H9 (cell line): ENCODE results near the gene FMNL3. TPM values are rescaled to one million over a fixed set of nuclear protein-coding genes. Genes with fewer than 3 reads are reported as not detected.
A peak's percentile ranks its signal among the peaks of the same experiment; 100 is the strongest.

Source experiments
- DNase-seq: peaks from one replicate; pipeline ENCODE4 v3.0.0-alpha.2; 2017
- H2AFZ ChIP-seq: one replicate; pipeline ENCODE4 v1.6.1; 2013; ENCODE audit warnings: mild to moderate bottlenecking, low read length, control low read depth, moderate library complexity
- H2AK5ac ChIP-seq: 2 replicates; pipeline ENCODE4 v1.6.1; 2013; ENCODE audit warnings: low read length, control low read depth, mixed read lengths; ENCODE audit not compliant: insufficient read length
- H2BK120ac ChIP-seq: one replicate; pipeline ENCODE4 v1.6.1; 2013; ENCODE audit warnings: low read depth, mild to moderate bottlenecking, low read length, control low read depth, inconsistent platforms; ENCODE audit not compliant: poor library complexity, severe bottlenecking
- H2BK12ac ChIP-seq: 2 replicates; pipeline ENCODE4 v1.6.1; 2013; ENCODE audit warnings: low read length, control low read depth, mixed read lengths, low read depth; ENCODE audit not compliant: insufficient read length
- H2BK15ac ChIP-seq: 2 replicates; pipeline ENCODE4 v1.6.1; 2013; ENCODE audit warnings: low read depth, low read length, control low read depth
- H2BK20ac ChIP-seq: one replicate; pipeline ENCODE4 v1.6.1; 2013; ENCODE audit warnings: low read depth, mild to moderate bottlenecking, low read length, control low read depth, inconsistent platforms; ENCODE audit not compliant: poor library complexity, severe bottlenecking
- H2BK5ac ChIP-seq: 2 replicates; pipeline ENCODE4 v1.6.1; 2013; ENCODE audit warnings: low read length, control low read depth, mixed read lengths; ENCODE audit not compliant: insufficient read length
- H3K14ac ChIP-seq: 2 replicates; pipeline ENCODE4 v1.6.1; 2013; ENCODE audit warnings: low read length, control low read depth; ENCODE audit not compliant: insufficient read depth
- H3K18ac ChIP-seq: 2 replicates; pipeline ENCODE4 v1.6.1; 2013; ENCODE audit warnings: low read depth, mild to moderate bottlenecking, mixed read lengths, low read length, control low read depth; ENCODE audit not compliant: insufficient read length
- H3K23ac ChIP-seq: 2 replicates; pipeline ENCODE4 v1.6.1; 2013; ENCODE audit warnings: low read length, control low read depth, mixed read lengths, low read depth; ENCODE audit not compliant: insufficient read length
- H3K23me2 ChIP-seq: 2 replicates; pipeline ENCODE4 v1.6.1; 2013; ENCODE audit warnings: low read depth, mild to moderate bottlenecking, mixed read lengths, low read length, control low read depth; ENCODE audit not compliant: insufficient read length, poor library complexity, severe bottlenecking
- H3K27ac ChIP-seq: 2 replicates; pipeline ENCODE4 v1.5.1; 2013; ENCODE audit warnings: low read length, control low read depth, mixed read lengths, low read depth; ENCODE audit not compliant: insufficient read length
- H3K27me3 ChIP-seq: 2 replicates; pipeline ENCODE4 v1.6.1; 2013; ENCODE audit warnings: low read length, control low read depth, inconsistent platforms; ENCODE audit not compliant: insufficient read depth
- H3K4ac ChIP-seq: 2 replicates; pipeline ENCODE4 v1.6.1; 2013; ENCODE audit warnings: low read depth, mild to moderate bottlenecking, control low read depth, inconsistent platforms, low read length, moderate library complexity
- H3K4me1 ChIP-seq: 2 replicates; pipeline ENCODE4 v1.6.1; 2013; ENCODE audit warnings: low read length, control low read depth, inconsistent platforms; ENCODE audit not compliant: insufficient read depth
- H3K4me2 ChIP-seq: 2 replicates; pipeline ENCODE4 v1.6.1; 2013; ENCODE audit warnings: low read length, control low read depth, mixed read lengths; ENCODE audit not compliant: insufficient read length, insufficient read depth
- H3K56ac ChIP-seq: 2 replicates; pipeline ENCODE4 v1.6.1; 2013; ENCODE audit warnings: low read depth, mild to moderate bottlenecking, mixed read lengths, low read length, control low read depth; ENCODE audit not compliant: insufficient read length
- H3K79me1 ChIP-seq: 2 replicates; pipeline ENCODE4 v1.6.1; 2013; ENCODE audit warnings: low read depth, mild to moderate bottlenecking, moderate library complexity, low read length, control low read depth, inconsistent platforms; ENCODE audit not compliant: insufficient read depth, poor library complexity, severe bottlenecking
- H3K79me2 ChIP-seq: 2 replicates; pipeline ENCODE4 v1.6.1; 2013; ENCODE audit warnings: low read length, control low read depth, inconsistent platforms; ENCODE audit not compliant: insufficient read depth
- H3K9ac ChIP-seq: 2 replicates; pipeline ENCODE4 v1.6.1; 2013; ENCODE audit warnings: low read length, control low read depth, mixed read lengths; ENCODE audit not compliant: insufficient read length; ENCODE audit errors: extremely low read depth
- H3K9me3 ChIP-seq: one replicate; pipeline ENCODE4 v1.6.1; 2013; ENCODE audit warnings: low read depth, low read length, inconsistent platforms; ENCODE audit not compliant: control insufficient read depth
- H3T11ph ChIP-seq: one replicate; pipeline ENCODE4 v1.6.1; 2013; ENCODE audit warnings: mild to moderate bottlenecking, low read length, control low read depth, inconsistent platforms
- H4K20me1 ChIP-seq: one replicate; pipeline ENCODE4 v1.6.1; 2013; ENCODE audit not compliant: control insufficient read depth, insufficient read length, insufficient read depth
- H4K5ac ChIP-seq: 2 replicates; pipeline ENCODE4 v1.6.1; 2013; ENCODE audit warnings: low read depth, mild to moderate bottlenecking, mixed read lengths, low read length, control low read depth; ENCODE audit not compliant: insufficient read length
- H4K8ac ChIP-seq: replicated peaks from 2 replicates; pipeline ENCODE4 v1.6.1; 2013; ENCODE audit warnings: low read length, control low read depth, mixed read lengths, low read depth; ENCODE audit not compliant: insufficient read length
- H4K91ac ChIP-seq: 2 replicates; pipeline ENCODE4 v1.6.1; 2013; ENCODE audit warnings: low read depth, mild to moderate bottlenecking, moderate library complexity, mixed read lengths, low read length, control low read depth; ENCODE audit not compliant: insufficient read length
- H3K27ac Mint-ChIP-seq, 3 experiments: 2 replicates in 2 of 3; 3 replicates in 1 of 3; pipeline ENCODE4 v1.8.0; 2020 to 2021; ENCODE audit warnings: mixed read lengths in 3 of 3, mild to moderate bottlenecking in 1 of 3, moderate library complexity in 1 of 3
- H3K27me3 Mint-ChIP-seq: 2 replicates; pipeline ENCODE4 v1.8.0; 2021; ENCODE audit warnings: low read depth, mild to moderate bottlenecking, moderate library complexity, mixed read lengths
- H3K36me3 Mint-ChIP-seq, 3 experiments: 2 replicates in 2 of 3; 3 replicates in 1 of 3; pipeline ENCODE4 v1.8.0; 2020 to 2021; ENCODE audit warnings: low read depth in 3 of 3, mixed read lengths in 3 of 3; ENCODE audit not compliant: insufficient read depth in 1 of 3
- H3K4me1 Mint-ChIP-seq, 2 experiments: 2 replicates each; pipeline ENCODE4 v1.8.0; 2020; ENCODE audit warnings: mixed read lengths in 2 of 2
- H3K4me3 Mint-ChIP-seq, 2 experiments: 2 replicates in 1 of 2; 3 replicates in 1 of 2; pipeline ENCODE4 v1.8.0; 2020 to 2021; ENCODE audit warnings: mild to moderate bottlenecking in 2 of 2, mixed read lengths in 2 of 2, moderate library complexity in 1 of 2
- H3K9me3 Mint-ChIP-seq, 2 experiments: 2 replicates in 1 of 2; 3 replicates in 1 of 2; pipeline ENCODE4 v1.8.0; 2020; ENCODE audit warnings: mild to moderate bottlenecking in 2 of 2, mixed read lengths in 2 of 2, moderate library complexity in 1 of 2
- WGBS: extraction: QIAGEN DNeasy Blood & Tissue Kit; methylation state at CpG from one replicate; pipeline ENCODE4 v1.1.7; 2013; ENCODE audit warnings: missing lambda C conversion rate, low lambda C conversion rate, mixed read lengths; ENCODE audit not compliant: insufficient read length; ENCODE audit errors: extremely low coverage; 5-methylcytosine and 5-hydroxymethylcytosine counted together
- total RNA-seq: library from RNA; stranded (reverse); gene quantifications from 2 replicates; pipeline ENCODE4 v1.2.1, GENCODE V29; 2021
- TF ChIP-seq, protein P1 (sequence below): fragments of 200-600 bp; sonication (generic); conservative IDR thresholded peaks from 3 replicates; pipeline ENCODE4 v1.8.0; 2021; ENCODE audit warnings: antibody characterized with exemption, mild to moderate bottlenecking

The FMNL3 gene
- total RNA-seq, 1 experiment from 2014 or later, result 22.8 TPM

GRCh38 chr12:49750027-49750995, 43.1 kb upstream of the FMNL3 start:
- H3K4me3 Mint-ChIP-seq, result no peak overlapping the region; a peak in 1 of 5 replicates
- no peaks in the 10 kb centered on the region for H4K20me1 ChIP-seq

More at GRCh38 chr12:49750027-49750995, 43.1 kb upstream of the FMNL3 start:
- no peak overlapping the region for H3K14ac ChIP-seq
- Mint-ChIP-seq H3K9me3 (no peaks in the 10 kb centered on the region), H3K27me3 (no peaks in the 10 kb centered on the region), H3K27ac (peak overlapping the region; percentile 6 to 91 (median 17); a peak in 4 of 7 replicates), H3K36me3 (peaks cover 22 to 38% (median 36%) of the 10 kb centered on the region in 3 experiments; a peak in 6 of 7 replicates), H3K4me1 (peaks cover 28 to 29% of the 10 kb centered on the region in 2 experiments)
- no peak overlapping the region for H2AFZ ChIP-seq
- no peak overlapping the region for H3K23ac ChIP-seq
- H3K18ac ChIP-seq, result no peak overlapping the region
- H3T11ph ChIP-seq, result no peak overlapping the region
- no peak overlapping the region for H4K91ac ChIP-seq
- no peaks in the 10 kb centered on the region; the same call in 1 of the 2 replicates for H3K4me1 ChIP-seq
- H2BK15ac ChIP-seq, result no peak overlapping the region
- H3K9ac ChIP-seq, result no peak overlapping the region
- TF ChIP-seq, protein P1, sequence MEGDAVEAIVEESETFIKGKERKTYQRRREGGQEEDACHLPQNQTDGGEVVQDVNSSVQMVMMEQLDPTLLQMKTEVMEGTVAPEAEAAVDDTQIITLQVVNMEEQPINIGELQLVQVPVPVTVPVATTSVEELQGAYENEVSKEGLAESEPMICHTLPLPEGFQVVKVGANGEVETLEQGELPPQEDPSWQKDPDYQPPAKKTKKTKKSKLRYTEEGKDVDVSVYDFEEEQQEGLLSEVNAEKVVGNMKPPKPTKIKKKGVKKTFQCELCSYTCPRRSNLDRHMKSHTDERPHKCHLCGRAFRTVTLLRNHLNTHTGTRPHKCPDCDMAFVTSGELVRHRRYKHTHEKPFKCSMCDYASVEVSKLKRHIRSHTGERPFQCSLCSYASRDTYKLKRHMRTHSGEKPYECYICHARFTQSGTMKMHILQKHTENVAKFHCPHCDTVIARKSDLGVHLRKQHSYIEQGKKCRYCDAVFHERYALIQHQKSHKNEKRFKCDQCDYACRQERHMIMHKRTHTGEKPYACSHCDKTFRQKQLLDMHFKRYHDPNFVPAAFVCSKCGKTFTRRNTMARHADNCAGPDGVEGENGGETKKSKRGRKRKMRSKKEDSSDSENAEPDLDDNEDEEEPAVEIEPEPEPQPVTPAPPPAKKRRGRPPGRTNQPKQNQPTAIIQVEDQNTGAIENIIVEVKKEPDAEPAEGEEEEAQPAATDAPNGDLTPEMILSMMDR, result no peak
- H3K4ac ChIP-seq, result no peak overlapping the region
- no peak overlapping the region for H3K4me2 ChIP-seq
- no peak overlapping the region for H2BK5ac ChIP-seq
- no peak for DNase-seq
- no peak overlapping the region for H2BK12ac ChIP-seq
- no peak overlapping the region for H4K5ac ChIP-seq
- H4K8ac ChIP-seq, result no peak overlapping the region
- H3K23me2 ChIP-seq, result no peaks in the 10 kb centered on the region
- no peak overlapping the region for H3K27ac ChIP-seq
- whole genome bisulfite sequencing, result no CpG with 5 or more reads among the region's 8 CpGs
- no peak overlapping the region for H2BK20ac ChIP-seq
- no peak overlapping the region for H3K56ac ChIP-seq
- no peaks in the 10 kb centered on the region for H3K79me1 ChIP-seq
- H3K79me2 ChIP-seq, result peaks cover 38% of the 10 kb centered on the region; the same call in 1 of the 2 replicates
- H2BK120ac ChIP-seq, result no peak overlapping the region
- H2AK5ac ChIP-seq, result no peak overlapping the region
- no peaks in the 10 kb centered on the region for H3K9me3 ChIP-seq
- H3K27me3 ChIP-seq, result no peaks in the 10 kb centered on the region
